Measurements from ENCODE around the gene FAM228B.
"Not testable (repeated sequence)": the region's sequence is repeated elsewhere in the genome, so short reads cannot be mapped to it uniquely, and the experiment has no call there.

The FAM228B gene

GRCh38 chr2:24123195-24123921 lies at the start of gene FAM228B, which contains the start of gene PFN4:
Gene FAM228B, plus strand, starts transcription at chr2:24123469. Its CDS starts 893 bp downstream, at chr2:24124362.
Gene PFN4, minus strand, starts transcription at chr2:24123334. Its CDS starts 799 bp downstream, at chr2:24122535.
- peak in 1 of 2 experiments; percentile 56 for DNase-seq

- DNase-seq: no peak
These were observed 49.5 kb upstream of the FAM228B start for GRCh38 chr2:24073816-24074215.

- no peak for DNase-seq
These were observed 48.0 kb upstream of the FAM228B start for GRCh38 chr2:24075259-24075658.

- DNase-seq: peak; percentile 95
These were observed 47.1 kb upstream of the FAM228B start, which contains the start of gene SF3B6 for GRCh38 chr2:24075915-24076848. Gene SF3B6, minus strand, starts transcription at chr2:24076326. Its CDS starts 97 bp downstream, at chr2:24076229.

- DNase-seq: no peak
These were observed 46.3 kb upstream of the FAM228B start for GRCh38 chr2:24076849-24077534.

- no peak for DNase-seq
These were observed 45.8 kb upstream of the FAM228B start for GRCh38 chr2:24077535-24077877.

- no peak for DNase-seq
These were observed 45.4 kb upstream of the FAM228B start for GRCh38 chr2:24077879-24078278.

GRCh38 chr2:24080701-24081100 lies 42.6 kb upstream of the FAM228B start:
- no peak for DNase-seq

GRCh38 chr2:24082787-24083566 lies 40.3 kb upstream of the FAM228B start:
- DNase-seq: no peak

- DNase-seq: no peak
These were observed 39.5 kb upstream of the FAM228B start for GRCh38 chr2:24083567-24084385.

GRCh38 chr2:24084386-24085199 lies 38.7 kb upstream of the FAM228B start, which contains the start of gene TP53I3:
Gene TP53I3, minus strand, starts transcription at chr2:24084834. Its CDS starts 508 bp downstream, at chr2:24084326.
- DNase-seq: peak in 1 of 2 experiments; percentile 4

GRCh38 chr2:24085200-24085489 lies 38.1 kb upstream of the FAM228B start:
- no peak for DNase-seq

GRCh38 chr2:24086241-24086640 lies 37.0 kb upstream of the FAM228B start:
- no peak for DNase-seq

- no peak for DNase-seq
These were observed 36.2 kb upstream of the FAM228B start for GRCh38 chr2:24087032-24087431.

- DNase-seq: no peak
These were observed 34.4 kb upstream of the FAM228B start for GRCh38 chr2:24088821-24089359.

GRCh38 chr2:24093270-24093669 lies 30.0 kb upstream of the FAM228B start:
- not testable (repeated sequence) for DNase-seq

- DNase-seq: not testable (repeated sequence)
These were observed 28.0 kb upstream of the FAM228B start for GRCh38 chr2:24095171-24095677.

GRCh38 chr2:24100732-24101131 lies 22.5 kb upstream of the FAM228B start:
- not testable (repeated sequence) for DNase-seq

- no peak for DNase-seq
These were observed 21.3 kb upstream of the FAM228B start for GRCh38 chr2:24101992-24102391.

GRCh38 chr2:24102677-24103076 lies 20.6 kb upstream of the FAM228B start:
- DNase-seq: no peak
